Smooth muscle cell (in vitro differentiated cells): ENCODE results near the gene NR6A1. TPM values are rescaled to one million over a fixed set of nuclear protein-coding genes. Genes with fewer than 3 reads are reported as not detected.
A peak's percentile ranks its signal among the peaks of the same experiment; 100 is the strongest.

Source experiments
- DNase-seq: peaks from one replicate; lab custom pipeline; 2025; ENCODE audit not compliant: unreplicated experiment; lab: John Stamatoyannopoulos, UW
- H2AFZ ChIP-seq: fragments of 200-600 bp; sonication (generic); 2 replicates; pipeline ENCODE4 v1.6.0; 2016; ENCODE audit warnings: antibody characterized with exemption, low read depth, mild to moderate bottlenecking
- H3F3A ChIP-seq: fragments of 200-600 bp; sonication (generic); 2 replicates; pipeline ENCODE4 v1.6.0; 2017; ENCODE audit warnings: antibody characterized with exemption, low read depth
- H3K27ac ChIP-seq: fragments of 200-600 bp; sonication (generic); 2 replicates; pipeline ENCODE4 v1.5.1; 2016; ENCODE audit warnings: low read depth, mild to moderate bottlenecking
- H3K27me3 ChIP-seq: fragments of 200-600 bp; sonication (generic); 2 replicates; pipeline ENCODE4 v1.6.1; 2016; ENCODE audit warnings: low read depth, mild to moderate bottlenecking
- H3K36me3 ChIP-seq: fragments of 200-600 bp; sonication (generic); 2 replicates; pipeline ENCODE4 v1.5.1; 2016; ENCODE audit warnings: low read depth
- H3K4me1 ChIP-seq: fragments of 200-600 bp; sonication (generic); 2 replicates; pipeline ENCODE4 v1.5.1; 2016; ENCODE audit warnings: low read depth
- H3K4me2 ChIP-seq: fragments of 200-600 bp; sonication (generic); 2 replicates; pipeline ENCODE4 v1.6.0; 2016; ENCODE audit warnings: mild to moderate bottlenecking
- H3K4me3 ChIP-seq: fragments of 200-600 bp; sonication (generic); 2 replicates; pipeline ENCODE4 v1.5.1; 2016; ENCODE audit warnings: mild to moderate bottlenecking
- H3K79me2 ChIP-seq: fragments of 200-600 bp; sonication (generic); 2 replicates; pipeline ENCODE4 v1.6.0; 2016; ENCODE audit warnings: low read depth, mild to moderate bottlenecking
- H3K9ac ChIP-seq: fragments of 200-600 bp; sonication (generic); 2 replicates; pipeline ENCODE4 v1.6.0; 2016; ENCODE audit warnings: low read depth
- H3K9me3 ChIP-seq: fragments of 200-600 bp; sonication (generic); replicated peaks from 2 replicates; pipeline ENCODE4 v1.5.1; 2016; ENCODE audit warnings: low read depth
- H4K20me1 ChIP-seq: fragments of 200-600 bp; sonication (generic); 2 replicates; pipeline ENCODE4 v1.6.0; 2016; ENCODE audit warnings: low read depth
- CTCF ChIP-seq: fragments of 200-600 bp; sonication (generic); IDR thresholded peaks from 2 replicates; pipeline ENCODE4 v1.5.1; 2017; ENCODE audit warnings: borderline replicate concordance, mild to moderate bottlenecking, antibody characterized with exemption; ENCODE audit not compliant: insufficient read depth, poor library complexity, severe bottlenecking
- WGBS: methylation state at CpG from one replicate; pipeline ENCODE4 v1.1.7; 2016; ENCODE audit warnings: low lambda C conversion rate; 5-methylcytosine and 5-hydroxymethylcytosine counted together
- polyA plus RNA-seq: library from polyadenylated mRNA; unstranded; fragments of >200 nt; fragmentation: Nextera tagmentation; extraction: Ambion mirVana; gene quantifications from 2 replicates; pipeline ENCODE4 v1.2.1, GENCODE V29; 2016
- total RNA-seq: library from RNA; depleted of rRNA; stranded (reverse); fragments of >200 nt; gene quantifications from 2 replicates; pipeline ENCODE4 v1.2.3, GENCODE V29; 2014

NR6A1 gene
- total and polyA plus RNA-seq, 2 experiments from 2014 or later, result 0.17 to 0.31 TPM

- peaks cover 21% of the 10 kb centered on the region for H3K4me1 ChIP-seq
- H3K36me3 ChIP-seq, result no peaks in the 10 kb centered on the region
- peaks cover 25% of the 10 kb centered on the region for H3F3A ChIP-seq
- peak overlapping the region; percentile 93 for H3K27ac ChIP-seq
- peak overlapping the region; percentile 50 for H2AFZ ChIP-seq
- no peaks in the 10 kb centered on the region for H4K20me1 ChIP-seq
- no peaks in the 10 kb centered on the region for H3K9me3 ChIP-seq
- H3K27me3 ChIP-seq, result no peaks in the 10 kb centered on the region
- peak; percentile 15 for DNase-seq
- no peak for TF ChIP-seq CTCF
- peak overlapping the region; percentile 78 for H3K9ac ChIP-seq
- no peak overlapping the region for H3K4me3 ChIP-seq
- H3K4me2 ChIP-seq, result peak overlapping the region; percentile 72
- WGBS, result 19% methylated on average over 10 of the region's 12 CpGs
- H3K79me2 ChIP-seq, result no peaks in the 10 kb centered on the region
These were observed 39.7 kb upstream of the NR6A1 start for GRCh38 chr9:124810663-124811355.

GRCh38 chr9:124809741-124810500, 38.8 kb upstream of the NR6A1 start:
- Histone ChIP-seq H3K27me3 (no peaks in the 10 kb centered on the region), H3K9me3 (no peaks in the 10 kb centered on the region), H3K4me1 (peaks cover 21% of the 10 kb centered on the region), H3K9ac (no peak overlapping the region), H3K79me2 (no peaks in the 10 kb centered on the region), H3K27ac (peak overlapping the region; percentile 93), H3K4me2 (no peak overlapping the region), H4K20me1 (no peaks in the 10 kb centered on the region), H3K36me3 (no peaks in the 10 kb centered on the region), H2AFZ (no peak overlapping the region), H3F3A (peaks cover 25% of the 10 kb centered on the region), H3K4me3 (no peak overlapping the region)
- WGBS, result 96% methylated on average over 60 of the region's 60 CpGs
- no peak for TF ChIP-seq CTCF
- no peak for DNase-seq

- peak overlapping the region; percentile 45 for H2AFZ ChIP-seq
- no peak for TF ChIP-seq CTCF
- H3K4me3 ChIP-seq, result no peak overlapping the region
- no peaks in the 10 kb centered on the region for H3K79me2 ChIP-seq
- no peaks in the 10 kb centered on the region for H4K20me1 ChIP-seq
- H3K27ac ChIP-seq, result peak overlapping the region; percentile 56
- no peaks in the 10 kb centered on the region for H3K9me3 ChIP-seq
- H3K9ac ChIP-seq, result no peak overlapping the region
- no peaks in the 10 kb centered on the region for H3K27me3 ChIP-seq
- H3K4me2 ChIP-seq, result no peak overlapping the region
- H3F3A ChIP-seq, result peaks cover 25% of the 10 kb centered on the region
- WGBS, result 64% methylated on average over 6 of the region's 6 CpGs
- peaks cover 21% of the 10 kb centered on the region for H3K4me1 ChIP-seq
- DNase-seq, result no peak
- no peaks in the 10 kb centered on the region for H3K36me3 ChIP-seq
These were observed 38.1 kb upstream of the NR6A1 start for GRCh38 chr9:124809211-124809610.
